Ureter (tissue), 1 donor: ENCODE measurements around the gene PSG3. TPM values are rescaled to one million over a fixed set of nuclear protein-coding genes. Genes with fewer than 3 reads are reported as not detected.
"Not testable (repeated sequence)": the region's sequence is repeated elsewhere in the genome, so short reads cannot be mapped to it uniquely, and the experiment has no call there.

Source experiments
- DNase-seq: peaks from one replicate; pipeline ENCODE4 v3.0.0-alpha.2; 2020; ENCODE audit warnings: low spot score
- total RNA-seq: library from RNA; stranded (reverse); gene quantifications from one replicate; pipeline ENCODE4 v1.2.4, GENCODE V29; 2023
- donor health status: DM: yes; HTN: yes; CAD: no.

The PSG3 gene
- total RNA-seq, 1 donor from 2014 or later, result not detected

- no peak for DNase-seq
These were observed 44.3 kb downstream of the PSG3 start for GRCh38 chr19:42695811-42696503.

GRCh38 chr19:42693760-42694350 is 46.4 kb downstream of the PSG3 start:
- DNase-seq, result no peak

- DNase-seq, result no peak
These were observed 56.3 kb downstream of the PSG3 start for GRCh38 chr19:42683917-42684513.

- not testable (repeated sequence) for DNase-seq
These were observed 64.0 kb downstream of the PSG3 start for GRCh38 chr19:42676326-42676725.

- not testable (repeated sequence) for DNase-seq
These were observed 65.7 kb downstream of the PSG3 start for GRCh38 chr19:42674549-42674948.

Other genes starting within 250 kb of the PSG3 start
- 21.6 TPM for gene CEACAM1, start 212.0 kb downstream of the PSG3 start, total RNA-seq
- gene CEACAM8, start 145.6 kb downstream of the PSG3 start, total RNA-seq, result not detected
- not detected for gene PSG8, start 25.2 kb upstream of the PSG3 start, total RNA-seq
- not detected for gene PSG1, start 139.2 kb upstream of the PSG3 start, total RNA-seq
- gene PSG6, start 177.4 kb upstream of the PSG3 start, total RNA-seq, result not detected
- gene PSG7, start 196.7 kb upstream of the PSG3 start, total RNA-seq, result not detected